HCT116 (cell line): ENCODE data around the gene LRRC70. TPM values are rescaled to one million over a fixed set of nuclear protein-coding genes. Genes with fewer than 3 reads are reported as not detected.

Experiments
- ATAC-seq: fragments of 200-7000 bp; cut with Tn5 transposase; 2 replicates; pipeline ENCODE4 v1.9.1; 2020; ENCODE audit warnings: mild to moderate bottlenecking, moderate library complexity
- BruUV-seq: library from RNA; stranded (reverse); fragments of 400-500 nt; replicated peaks from 2 replicates; lab custom pipeline; 2021; lab: Mats Ljungman, UMichigan
- CTCF ChIA-PET: fragments of 300-600 bp; sonication (Branson Sonifier 250); formaldehyde crosslinking; loops from one replicate; lab custom pipeline; 2021; ENCODE audit warnings: antibody characterized with exemption; lab: Charles Lee
- POLR2A ChIA-PET: fragments of 300-600, 350-600 bp; sonication (Branson Sonifier 250); formaldehyde crosslinking; loops from one replicate; lab custom pipeline; 2021; ENCODE audit warnings: antibody characterized with exemption; lab: Charles Lee
- RAD21 ChIA-PET, 2 experiments: fragments of 300-600 bp; sonication (Branson Sonifier 250); formaldehyde crosslinking; loops; one replicate each; lab custom pipeline; 2023; ENCODE audit warnings: low total read pairs in 2 of 2; ENCODE audit not compliant: uncharacterized antibody in 2 of 2, unreplicated experiment in 2 of 2, low non-redundant PET in 1 of 2; lab: Charles Lee
- DNase-seq: peaks from one replicate; pipeline ENCODE4 v3.0.0-alpha.2; 2010; ENCODE audit warnings: low read depth, low spot score
- H2AFZ ChIP-seq: fragments of 200-600 bp; shearing (Covaris generic), sonication (generic); 2 replicates; pipeline ENCODE4 v1.6.1; 2017; ENCODE audit warnings: low read depth, mixed run types, mixed read lengths, antibody characterized with exemption, low read length; ENCODE audit not compliant: poor library complexity, severe bottlenecking
- H3K27ac ChIP-seq: 2 replicates; pipeline ENCODE4 v1.5.1; 2012; ENCODE audit warnings: low read depth, low read length
- H3K27me3 ChIP-seq: fragments of 200-600 bp; sonication (generic); 2 replicates; pipeline ENCODE4 v1.6.1; 2016; ENCODE audit warnings: mixed run types, low read length, mixed read lengths; ENCODE audit not compliant: insufficient read depth
- H3K36me3 ChIP-seq, 2 experiments: fragments of 200-500 bp in 1 of 2; fragments of 200-600 bp in 1 of 2; sonication (Bioruptor generic) in 1 of 2; sonication (generic) in 1 of 2; 2 replicates each; pipeline versions ENCODE4 v1.5.1 to v1.6.1; 2014 to 2016; ENCODE audit warnings: low read length in 2 of 2, inconsistent platforms in 1 of 2, mixed read lengths in 1 of 2, mixed run types in 1 of 2; ENCODE audit not compliant: insufficient read depth in 2 of 2, control insufficient read depth in 1 of 2
- H3K4me1 ChIP-seq, 2 experiments: fragments of 200-600 bp in 1 of 2; sonication (generic) in 1 of 2; 2 replicates each; pipeline versions ENCODE4 v1.5.1 to v1.6.1; 2012 to 2017; ENCODE audit warnings: low read length in 2 of 2, inconsistent platforms in 1 of 2, mild to moderate bottlenecking in 1 of 2, mixed read lengths in 1 of 2, mixed run types in 1 of 2, moderate library complexity in 1 of 2; ENCODE audit not compliant: insufficient read depth in 2 of 2, control insufficient read depth in 1 of 2
- H3K4me2 ChIP-seq: fragments of 200-600 bp; sonication (generic); 2 replicates; pipeline ENCODE4 v1.6.1; 2017; ENCODE audit warnings: mixed run types, low read length, mixed read lengths
- H3K4me3 ChIP-seq, 2 experiments: fragments of 200-600 bp in 1 of 2; sonication (generic) in 1 of 2; replicated peaks in 1 of 2; 2 replicates each; pipeline ENCODE4 v1.5.1; 2011 to 2016; ENCODE audit warnings: low read length in 2 of 2, control low read depth in 1 of 2, low read depth in 1 of 2, mild to moderate bottlenecking in 1 of 2, mixed read lengths in 1 of 2, mixed run types in 1 of 2
- H3K79me2 ChIP-seq: fragments of 200-600 bp; sonication (generic); 2 replicates; pipeline ENCODE4 v1.6.1; 2017; ENCODE audit warnings: mild to moderate bottlenecking, mixed run types, low read length, moderate library complexity, mixed read lengths; ENCODE audit not compliant: insufficient read depth
- H3K9ac ChIP-seq: fragments of 200-600 bp; sonication (generic); 2 replicates; pipeline ENCODE4 v1.6.1; 2016; ENCODE audit warnings: low read length, mixed read lengths
- H3K9me2 ChIP-seq: fragments of 200-600 bp; sonication (generic), shearing (Covaris generic); 2 replicates; pipeline ENCODE4 v1.6.1; 2017; ENCODE audit warnings: mixed run types, mild to moderate bottlenecking, moderate library complexity; ENCODE audit not compliant: insufficient read depth
- H3K9me3 ChIP-seq, 2 experiments: fragments of 200-500 bp in 1 of 2; fragments of 200-600 bp in 1 of 2; sonication (Bioruptor generic) in 1 of 2; sonication (generic) in 1 of 2; 2 replicates each; pipeline ENCODE4 v1.6.1; 2014 to 2017; ENCODE audit warnings: low read length in 2 of 2, mixed read lengths in 2 of 2, inconsistent platforms in 1 of 2, low read depth in 1 of 2, mild to moderate bottlenecking in 1 of 2, mixed run types in 1 of 2, moderate library complexity in 1 of 2; ENCODE audit not compliant: control insufficient read depth in 1 of 2, insufficient read depth in 1 of 2
- H4K20me1 ChIP-seq: fragments of 200-600 bp; sonication (generic), shearing (Covaris generic); 2 replicates; pipeline ENCODE4 v1.6.1; 2017; ENCODE audit warnings: mixed run types, mild to moderate bottlenecking, moderate library complexity; ENCODE audit not compliant: insufficient read depth
- ATF3 ChIP-seq: IDR thresholded peaks from 2 replicates; pipeline ENCODE4 v1.6.1; 2012
- CEBPB ChIP-seq: IDR thresholded peaks from 2 replicates; pipeline ENCODE4 v1.6.1; 2012; ENCODE audit warnings: low read depth
- CTCF ChIP-seq, 3 experiments: fragments of 200-600 bp in 1 of 3; sonication (generic) in 1 of 3; IDR thresholded peaks in 2 of 3; conservative IDR thresholded peaks in 1 of 3; 2 replicates each; pipeline ENCODE4 v1.5.1; 2012 to 2017; ENCODE audit warnings: low read depth in 2 of 3, low read length in 2 of 3, antibody characterized with exemption in 1 of 3, borderline replicate concordance in 1 of 3, control low read depth in 1 of 3, mild to moderate bottlenecking in 1 of 3, mixed read lengths in 1 of 3, mixed run types in 1 of 3, moderate library complexity in 1 of 3; ENCODE audit not compliant: insufficient read depth in 1 of 3
- EZH2 ChIP-seq: fragments of 200-600 bp; sonication (generic); IDR thresholded peaks from 2 replicates; pipeline ENCODE4 v1.6.1; 2017; ENCODE audit warnings: antibody characterized with exemption, mixed run types
- EZH2phosphoT487 ChIP-seq: fragments of 200-600 bp; IDR thresholded peaks from 2 replicates; pipeline ENCODE4 v1.6.1; 2018; ENCODE audit warnings: antibody characterized with exemption, borderline replicate concordance
- FOSL1 ChIP-seq: IDR thresholded peaks from 2 replicates; pipeline ENCODE4 v1.6.1; 2012; ENCODE audit warnings: low read depth
- JUND ChIP-seq: IDR thresholded peaks from 2 replicates; pipeline ENCODE4 v1.6.1; 2012
- REST ChIP-seq: IDR thresholded peaks from 2 replicates; pipeline ENCODE4 v1.6.1; 2012; ENCODE audit warnings: low read depth
- SRF ChIP-seq: IDR thresholded peaks from 2 replicates; pipeline ENCODE4 v1.6.1; 2012; ENCODE audit warnings: low read depth
- YY1 ChIP-seq: IDR thresholded peaks from 2 replicates; pipeline ENCODE4 v1.6.1; 2011; ENCODE audit warnings: low read length, low read depth, moderate library complexity, mild to moderate bottlenecking; ENCODE audit not compliant: insufficient replicate concordance; ENCODE audit errors: extremely low read depth
- ZNF274 ChIP-seq: fragments of 200-500 bp; sonication (Bioruptor generic); IDR thresholded peaks from 2 replicates; pipeline ENCODE4 v1.6.1; 2014; ENCODE audit warnings: mild to moderate bottlenecking, low read depth, low read length, inconsistent platforms
- intact Hi-C: fragments of 100-400 bp; cut with micrococcal nuclease; formaldehyde crosslinking; loops from 2 replicates; pipeline ENCODE4 v1.10.0; 2022
- total RNA-seq: library from RNA; stranded (reverse); gene quantifications from one replicate; pipeline ENCODE4 v1.2.1, GENCODE V29; 2021; ENCODE audit not compliant: unreplicated experiment

Gene LRRC70
- total RNA-seq, 1 experiment from 2014 or later, result 0.37 TPM

- H4K20me1 ChIP-seq, result no peaks in the 10 kb centered on the region
- H3K27me3 ChIP-seq, result no peaks in the 10 kb centered on the region
- no peak overlapping the region for H2AFZ ChIP-seq
- H3K4me3 ChIP-seq, result no peak overlapping the region
- no peaks in the 10 kb centered on the region for H3K9me3 ChIP-seq
- ChIA-PET RAD21 (no interaction called here), CTCF (no interaction called here), POLR2A (no interaction called here)
- no peak overlapping the region for H3K9ac ChIP-seq
- H3K79me2 ChIP-seq, result no peaks in the 10 kb centered on the region
- H3K36me3 ChIP-seq, result no peaks in the 10 kb centered on the region
- ATAC-seq (no peak), DNase-seq (no peak)
- peaks cover 0 to 6% of the 10 kb centered on the region in 2 experiments; a peak in 2 of 4 replicates for H3K4me1 ChIP-seq
- intact Hi-C loops, result no loop called here
- TF ChIP-seq ATF3 (no peak), SRF (no peak), EZH2 (no peak), CTCF (IDR thresholded peaks at IDR 0.05 in 2 of 3, conservative IDR thresholded peaks at IDR 0.05 in 1 of 3; ENCODE audit: borderline replicate concordance in 1 of 3, insufficient read depth in 1 of 3, low read depth in 2 of 3, low read length in 2 of 3) (no peak), FOSL1 (no peak), YY1 (no peak), ZNF274 (no peak), REST (no peak), EZH2phosphoT487 (no peak), CEBPB (no peak), JUND (no peak)
- no peak overlapping the region for H3K4me2 ChIP-seq
- H3K9me2 ChIP-seq, result no peaks in the 10 kb centered on the region
- no TSS peak for BruUV-seq
- no peak overlapping the region for H3K27ac ChIP-seq
These were observed 3.4 kb downstream of the LRRC70 start for GRCh38 chr5:62581836-62582597.
